Stimulated activated naive B cell treated with anti-CD40 and anti-IgM and Interleukin-4, amounts not matched to agents 10 μg/mL and 1 μg/mL and 100 μg/mL, for 72 hours (primary cell): ENCODE measurements around the gene SCLY.
A peak's percentile ranks its signal among the peaks of the same experiment; 100 is the strongest.

Experiments used
- ATAC-seq, 2 donors: fragments of 150-1000 bp; cut with Tn5 transposase; replicated peaks; 2 replicates each; pipeline ENCODE4 v1.10.0; 2021; ENCODE audit warnings: moderate library complexity in 1 of 2
- DNase-seq: peaks from one replicate; pipeline ENCODE4 v3.0.0; 2021
- H3K27ac Mint-ChIP-seq: one replicate; pipeline ENCODE4 v1.8.0; 2022; ENCODE audit warnings: mild to moderate bottlenecking, mixed read lengths
- H3K27me3 Mint-ChIP-seq, 2 donors: one replicate each; pipeline ENCODE4 v1.8.0; 2022; ENCODE audit warnings: mixed read lengths in 2 of 2
- H3K36me3 Mint-ChIP-seq, 2 donors: one replicate each; pipeline ENCODE4 v1.8.0; 2022; ENCODE audit warnings: mixed read lengths in 2 of 2, mild to moderate bottlenecking in 1 of 2
- H3K4me1 Mint-ChIP-seq, 2 donors: one replicate each; pipeline ENCODE4 v1.8.0; 2022; ENCODE audit warnings: mixed read lengths in 2 of 2, mild to moderate bottlenecking in 1 of 2
- H3K4me3 Mint-ChIP-seq, 2 donors: one replicate each; pipeline ENCODE4 v1.8.0; 2022; ENCODE audit warnings: mild to moderate bottlenecking in 2 of 2, mixed read lengths in 2 of 2, moderate library complexity in 1 of 2
- H3K9me3 Mint-ChIP-seq, 2 donors: one replicate each; pipeline ENCODE4 v1.8.0; 2022; ENCODE audit warnings: mixed read lengths in 2 of 2, mild to moderate bottlenecking in 1 of 2

SCLY gene

GRCh38 chr2:238122287-238123217 is 61.8 kb downstream of the SCLY start:
- H3K4me3 Mint-ChIP-seq = no peak overlapping the region
- ATAC-seq = no peak
- H3K27ac Mint-ChIP-seq = no peak overlapping the region
- no peaks in the 10 kb centered on the region for H3K9me3 Mint-ChIP-seq
- peaks cover 0 to 8% of the 10 kb centered on the region in 2 donors for H3K36me3 Mint-ChIP-seq
- DNase-seq = no peak
- peaks cover 3 to 19% of the 10 kb centered on the region in 2 donors for H3K4me1 Mint-ChIP-seq
- peaks cover 15 to 16% of the 10 kb centered on the region in 2 donors for H3K27me3 Mint-ChIP-seq

- no peak overlapping the region for H3K27ac Mint-ChIP-seq
- no peaks in the 10 kb centered on the region for H3K9me3 Mint-ChIP-seq
These were observed 62.6 kb downstream of the SCLY start for GRCh38 chr2:238123218-238123971.

GRCh38 chr2:238123991-238124470 is 63.2 kb downstream of the SCLY start:
- ATAC-seq (no peak), DNase-seq (no peak)
- H3K27ac Mint-ChIP-seq = no peak overlapping the region
- H3K4me3 Mint-ChIP-seq = no peak overlapping the region
- H3K9me3 Mint-ChIP-seq = no peaks in the 10 kb centered on the region
- peaks cover 0 to under 1% of the 10 kb centered on the region in 2 donors for H3K36me3 Mint-ChIP-seq
- peaks cover under 1 to 1% of the 10 kb centered on the region in 2 donors for H3K27me3 Mint-ChIP-seq
- H3K4me1 Mint-ChIP-seq = peaks cover 3 to 15% of the 10 kb centered on the region in 2 donors

More at GRCh38 chr2:238123218-238123971, 62.6 kb downstream of the SCLY start:
- DNase-seq (no peak), ATAC-seq (no peak)
- H3K36me3 Mint-ChIP-seq = peaks cover 0 to 4% of the 10 kb centered on the region in 2 donors
- H3K4me1 Mint-ChIP-seq = peaks cover 3 to 19% of the 10 kb centered on the region in 2 donors
- H3K27me3 Mint-ChIP-seq = peaks cover 7% of the 10 kb centered on the region in 2 donors
- no peak overlapping the region for H3K4me3 Mint-ChIP-seq

- DNase-seq (no peak), ATAC-seq (no peak)
- no peak overlapping the region for H3K4me3 Mint-ChIP-seq
- H3K27ac Mint-ChIP-seq = no peak overlapping the region
- no peaks in the 10 kb centered on the region for H3K27me3 Mint-ChIP-seq
- H3K36me3 Mint-ChIP-seq = no peaks in the 10 kb centered on the region
- H3K4me1 Mint-ChIP-seq = peaks cover 3 to 11% of the 10 kb centered on the region in 2 donors
- no peaks in the 10 kb centered on the region for H3K9me3 Mint-ChIP-seq
These were observed 63.8 kb downstream of the SCLY start for GRCh38 chr2:238124488-238125126.

GRCh38 chr2:238125127-238125885 is 64.5 kb downstream of the SCLY start:
- ATAC-seq (no peak), DNase-seq (no peak)
- Mint-ChIP-seq H3K4me3 (no peak overlapping the region), H3K27me3 (no peaks in the 10 kb centered on the region), H3K9me3 (no peaks in the 10 kb centered on the region), H3K27ac (no peak overlapping the region), H3K36me3 (no peaks in the 10 kb centered on the region), H3K4me1 (peaks cover 1 to 4% of the 10 kb centered on the region in 2 donors)

GRCh38 chr2:238126338-238126737 is 65.5 kb downstream of the SCLY start:
- Mint-ChIP-seq H3K4me1 (no peaks in the 10 kb centered on the region), H3K4me3 (no peak overlapping the region), H3K9me3 (no peaks in the 10 kb centered on the region), H3K27ac (no peak overlapping the region), H3K27me3 (no peaks in the 10 kb centered on the region), H3K36me3 (no peaks in the 10 kb centered on the region)
- no peak for ATAC-seq
- no peak for DNase-seq

- Mint-ChIP-seq H3K36me3 (no peaks in the 10 kb centered on the region), H3K9me3 (no peaks in the 10 kb centered on the region), H3K4me3 (no peak overlapping the region), H3K27me3 (no peaks in the 10 kb centered on the region), H3K27ac (no peak overlapping the region), H3K4me1 (no peaks in the 10 kb centered on the region)
- ATAC-seq = no peak
- no peak for DNase-seq
These were observed 66.0 kb downstream of the SCLY start for GRCh38 chr2:238126775-238127164.

- peak; percentile 62 to 88 for ATAC-seq
- DNase-seq = no peak
- H3K36me3 Mint-ChIP-seq = peaks cover 0 to 2% of the 10 kb centered on the region in 2 donors
- no peaks in the 10 kb centered on the region for H3K9me3 Mint-ChIP-seq
- no peak overlapping the region for H3K27ac Mint-ChIP-seq
- no peaks in the 10 kb centered on the region for H3K4me1 Mint-ChIP-seq
- H3K4me3 Mint-ChIP-seq = no peak overlapping the region
- H3K27me3 Mint-ChIP-seq = no peaks in the 10 kb centered on the region
These were observed 66.6 kb downstream of the SCLY start for GRCh38 chr2:238127165-238128060.

- Mint-ChIP-seq H3K27me3 (no peaks in the 10 kb centered on the region), H3K27ac (no peak overlapping the region), H3K4me1 (no peaks in the 10 kb centered on the region), H3K36me3 (peaks cover 0 to 2% of the 10 kb centered on the region in 2 donors), H3K4me3 (no peak overlapping the region), H3K9me3 (no peaks in the 10 kb centered on the region)
- ATAC-seq = no peak
- no peak for DNase-seq
These were observed 67.2 kb downstream of the SCLY start for GRCh38 chr2:238128061-238128440.

GRCh38 chr2:238128534-238129001 is 67.8 kb downstream of the SCLY start:
- Mint-ChIP-seq H3K27me3 (no peaks in the 10 kb centered on the region), H3K4me3 (no peak overlapping the region), H3K4me1 (no peaks in the 10 kb centered on the region), H3K9me3 (no peaks in the 10 kb centered on the region), H3K27ac (no peak overlapping the region), H3K36me3 (peaks cover 0 to 2% of the 10 kb centered on the region in 2 donors)
- ATAC-seq (no peak), DNase-seq (no peak)

- Mint-ChIP-seq H3K27ac (no peak overlapping the region), H3K9me3 (no peaks in the 10 kb centered on the region), H3K4me3 (no peak overlapping the region), H3K27me3 (no peaks in the 10 kb centered on the region), H3K36me3 (peaks cover 0 to 2% of the 10 kb centered on the region in 2 donors), H3K4me1 (no peaks in the 10 kb centered on the region)
- DNase-seq (no peak), ATAC-seq (no peak)
These were observed 68.6 kb downstream of the SCLY start for GRCh38 chr2:238129166-238130010.

GRCh38 chr2:238130111-238130695 is 69.4 kb downstream of the SCLY start:
- no peak overlapping the region for H3K4me3 Mint-ChIP-seq
- H3K4me1 Mint-ChIP-seq = peaks cover 0 to 1% of the 10 kb centered on the region in 2 donors

More at GRCh38 chr2:238130111-238130695, 69.4 kb downstream of the SCLY start:
- Mint-ChIP-seq H3K27me3 (no peaks in the 10 kb centered on the region), H3K36me3 (peaks cover 0 to 2% of the 10 kb centered on the region in 2 donors), H3K27ac (no peak overlapping the region), H3K9me3 (no peaks in the 10 kb centered on the region)
- DNase-seq = no peak
- ATAC-seq = no peak
